Activated CD8-positive, alpha-beta memory T cell treated with anti-CD3 and anti-CD28 coated beads, Interleukin-2, amount 50 U/mL, for 1 hour (primary cell): Measurements from ENCODE around the gene SETDB2.

Experiments
- DNase-seq: peaks from one replicate; pipeline ENCODE4 v3.0.0-alpha.2; 2020; ENCODE audit errors: extremely low read depth

The SETDB2 gene

GRCh38 chr13:49443704-49444523, at the start of gene SETDB2, which contains the start of gene CAB39L:
SETDB2 (plus strand) TSS chr13:49444274; CDS start chr13:49451894, 7,620 bp downstream.
CAB39L (minus strand) TSS chr13:49444064; CDS start chr13:49382910, 61,154 bp downstream.
- peak; percentile 95 for DNase-seq

DNA sequence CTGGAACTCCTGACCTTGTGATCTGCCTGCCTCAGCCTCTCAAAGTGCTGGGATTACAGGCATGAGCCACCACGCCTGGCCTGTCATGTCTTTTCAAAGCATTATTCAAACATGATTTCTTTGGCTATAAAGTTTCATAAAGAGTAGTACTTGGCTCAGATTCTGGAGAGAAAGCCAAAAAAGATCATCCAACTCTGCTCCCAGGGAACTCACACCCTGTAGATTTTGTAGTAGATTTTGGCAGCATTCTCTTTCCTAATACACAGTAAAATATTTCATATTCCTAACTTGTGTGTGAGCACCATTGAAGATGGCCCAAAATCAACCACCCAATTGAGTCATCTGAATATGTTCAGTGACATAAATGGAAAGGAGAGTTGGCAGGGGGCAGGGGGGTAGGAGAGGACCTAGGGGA, 48.6 kb upstream of the SETDB2 start:
- DNase-seq: no peak

GRCh38 chr13:49395878-49396380, 48.1 kb upstream of the SETDB2 start:
- no peak for DNase-seq

- DNase-seq: no peak
These were observed 44.1 kb upstream of the SETDB2 start for GRCh38 chr13:49399801-49400472.

GRCh38 chr13:49400755-49401659, 43.1 kb upstream of the SETDB2 start:
- no peak for DNase-seq

DNA sequence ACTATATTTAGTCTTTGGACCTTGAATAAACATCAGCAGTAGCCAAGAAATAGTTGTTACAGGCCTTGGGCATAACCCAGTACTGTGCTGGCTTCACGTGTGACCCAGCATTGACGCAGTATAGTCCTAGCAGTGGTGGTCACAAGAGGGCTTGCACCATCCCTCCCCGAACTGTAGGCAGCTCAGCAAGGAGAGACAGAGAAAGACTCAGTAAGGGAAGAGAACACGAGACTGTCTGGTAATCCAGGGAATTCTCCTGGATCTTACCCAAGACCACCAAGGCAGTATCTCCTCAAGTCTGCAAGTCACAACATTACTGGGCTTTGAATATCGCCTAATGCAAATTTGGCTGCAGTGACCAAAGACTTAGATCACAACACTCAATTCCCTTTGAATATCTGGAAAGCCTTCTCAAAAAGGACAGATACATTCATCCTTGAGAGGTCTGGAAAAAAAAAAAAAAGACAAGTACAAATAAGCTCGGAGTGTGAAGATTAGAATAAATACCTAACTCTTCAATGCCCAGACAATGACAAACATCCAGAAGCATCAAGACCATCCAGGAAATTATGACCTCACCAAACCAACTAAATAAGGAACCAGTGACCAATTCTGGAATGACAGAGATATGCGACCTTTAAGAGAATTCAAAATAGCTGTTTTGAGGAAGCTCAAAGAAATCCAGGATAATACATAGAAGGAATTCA, 39.9 kb upstream of the SETDB2 start:
- DNase-seq: no peak

- DNase-seq: no peak
These were observed 39.4 kb upstream of the SETDB2 start for GRCh38 chr13:49404703-49405020.

GRCh38 chr13:49407068-49407467, 37.0 kb upstream of the SETDB2 start:
- no peak for DNase-seq

- no peak for DNase-seq
These were observed 36.1 kb upstream of the SETDB2 start for GRCh38 chr13:49407936-49408335.

DNA sequence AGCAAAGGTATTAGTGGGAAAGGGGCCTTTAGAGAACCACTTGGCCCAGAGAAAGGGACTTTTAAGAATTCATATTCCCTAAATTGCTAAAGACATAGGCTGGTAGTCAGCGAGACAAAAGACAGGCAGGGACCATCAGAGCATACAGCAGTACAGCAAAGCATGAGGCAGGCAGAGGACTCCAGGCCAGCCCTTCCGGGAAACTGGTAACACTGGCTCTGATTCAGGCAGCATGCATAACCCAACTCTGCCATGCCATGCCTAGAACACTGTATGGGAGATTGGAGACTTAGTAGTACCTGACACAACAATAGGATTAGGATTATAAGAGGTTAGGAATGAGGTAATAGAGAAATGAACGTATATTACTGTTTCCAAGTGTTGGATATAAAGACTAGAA, 35.1 kb upstream of the SETDB2 start:
- DNase-seq: no peak

- DNase-seq: no peak
These were observed 34.1 kb upstream of the SETDB2 start for GRCh38 chr13:49410006-49410405.

DNA sequence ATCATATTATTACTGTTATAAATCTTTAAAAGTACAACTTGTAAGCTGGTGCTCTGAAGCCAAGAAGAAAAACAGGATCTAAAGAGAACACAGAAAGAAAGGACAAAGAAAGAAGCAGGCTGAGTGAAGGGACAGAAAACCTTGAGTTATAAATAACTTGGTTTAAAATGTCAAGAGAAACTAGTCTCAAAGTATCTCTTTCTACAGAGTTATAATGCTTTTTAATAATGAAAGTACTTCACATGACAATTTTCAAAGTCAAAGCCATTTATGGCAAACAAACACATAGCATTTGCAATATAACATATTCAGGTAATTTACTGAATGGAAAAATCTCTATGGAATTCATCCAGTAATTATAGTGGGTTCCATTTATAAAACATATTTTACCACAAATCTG, 33.6 kb upstream of the SETDB2 start:
- DNase-seq: no peak

DNA sequence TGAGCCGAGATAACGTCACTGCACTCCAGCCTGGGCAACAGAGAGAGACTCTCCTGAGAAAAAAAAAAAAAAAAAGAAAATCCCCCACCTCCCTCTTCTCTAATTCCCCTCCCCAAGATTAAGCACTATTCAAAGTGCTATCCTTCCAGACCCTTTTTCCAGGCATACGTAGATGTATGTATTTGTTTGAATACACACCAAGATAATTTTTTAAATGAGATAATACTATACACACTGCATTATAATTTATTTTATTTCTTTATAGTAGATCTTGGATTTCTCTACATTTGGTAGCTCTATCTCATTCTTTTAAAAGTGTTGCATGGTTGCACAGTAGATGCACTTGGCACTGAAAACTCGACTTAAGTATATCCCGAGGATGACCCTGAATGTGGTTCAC, 32.7 kb upstream of the SETDB2 start:
- DNase-seq: no peak

DNA sequence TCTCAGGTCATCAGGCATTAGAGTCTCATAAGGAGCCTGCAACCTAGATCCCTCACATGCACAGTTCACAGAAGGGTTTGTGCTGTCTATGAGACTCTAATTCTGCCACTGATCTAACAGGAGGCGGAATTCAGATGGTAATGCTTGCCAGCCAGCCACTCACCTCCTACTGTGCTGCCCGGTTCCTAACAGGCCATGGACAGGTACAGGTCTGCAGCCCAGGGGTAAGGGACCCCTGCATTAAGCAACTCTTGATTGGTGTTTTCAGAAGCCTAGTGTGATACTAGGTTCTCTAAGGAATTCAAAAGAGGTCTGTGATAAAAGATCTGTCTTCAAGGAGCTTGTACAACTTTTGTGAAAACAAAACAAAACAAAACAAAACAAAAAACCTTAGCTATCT, 31.3 kb upstream of the SETDB2 start:
- DNase-seq: no peak

DNA sequence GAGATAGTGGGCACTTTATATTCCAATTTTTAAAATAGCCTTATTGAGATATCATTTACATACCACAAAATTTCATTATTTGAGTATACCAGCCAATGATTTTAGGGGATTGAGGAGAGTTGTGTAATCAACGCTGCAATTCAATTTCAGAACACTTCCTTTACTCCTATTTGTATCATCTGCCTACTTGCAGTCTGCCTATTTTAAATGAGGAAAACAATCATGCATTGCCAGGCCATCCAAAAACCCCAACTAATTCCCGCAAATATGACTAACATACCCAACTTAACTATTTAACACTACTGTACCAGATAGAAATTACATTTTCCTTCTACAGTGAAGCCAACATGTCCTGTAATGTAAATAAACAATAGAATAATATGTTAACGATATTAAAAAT, 26.9 kb upstream of the SETDB2 start:
- DNase-seq: no peak

- no peak for DNase-seq
These were observed 25.9 kb upstream of the SETDB2 start for GRCh38 chr13:49418206-49418605.

DNA sequence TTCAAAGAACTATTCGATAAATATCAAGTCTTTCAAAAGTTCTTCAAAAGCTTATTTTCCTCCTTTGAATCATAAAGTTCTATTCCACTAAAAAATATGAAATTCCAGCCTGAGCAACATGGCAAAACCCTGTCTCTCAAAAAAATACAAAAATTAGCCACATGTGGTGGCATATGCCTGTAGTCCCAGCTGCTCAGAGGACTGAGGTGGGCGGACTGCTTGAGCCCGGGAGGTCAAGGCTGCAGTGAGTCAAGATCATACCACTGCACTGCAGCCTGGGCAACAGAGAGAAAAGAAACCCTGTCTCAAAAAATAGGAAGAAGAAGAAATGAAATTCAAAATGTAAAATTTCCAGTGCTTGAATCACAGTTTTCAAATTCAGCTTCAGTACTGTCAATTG, 24.8 kb upstream of the SETDB2 start:
- DNase-seq: no peak

- DNase-seq: no peak
These were observed 22.7 kb upstream of the SETDB2 start for GRCh38 chr13:49421391-49421790.

GRCh38 chr13:49424011-49424560, 20.0 kb upstream of the SETDB2 start:
- no peak for DNase-seq

- DNase-seq: no peak
These were observed 15.9 kb upstream of the SETDB2 start for GRCh38 chr13:49428041-49428763.
